HepG2 (cell line): Measurements from ENCODE around the gene MAPK6. TPM values are rescaled to one million over a fixed set of nuclear protein-coding genes. Genes with fewer than 3 reads are reported as not detected.

Experiments used
- ELF4 ChIP-seq: sonication (generic); formaldehyde crosslinking; IDR thresholded peaks from 2 replicates; pipeline ENCODE4 v1.5.0; 2020; ENCODE audit warnings: missing genetic modification reagents, mild to moderate bottlenecking, moderate library complexity, borderline replicate concordance
- FOXJ3 ChIP-seq: sonication (generic); formaldehyde crosslinking; IDR thresholded peaks from 2 replicates; pipeline ENCODE4 v1.4.0; 2020; ENCODE audit warnings: missing genetic modification reagents, mild to moderate bottlenecking, borderline replicate concordance
- FOXP4 ChIP-seq: sonication (generic); formaldehyde crosslinking; IDR thresholded peaks from 2 replicates; pipeline ENCODE4 v1.4.0; 2020; ENCODE audit warnings: missing genetic modification reagents
- HNF4A ChIP-seq: sonication (generic); formaldehyde crosslinking; IDR thresholded peaks from 2 replicates; pipeline ENCODE4 v1.4.0; 2020; ENCODE audit warnings: missing genetic modification reagents
- MAFG ChIP-seq: sonication (generic); formaldehyde crosslinking; IDR thresholded peaks from 2 replicates; pipeline ENCODE4 v1.5.1; 2020; ENCODE audit warnings: mild to moderate bottlenecking, missing genetic modification reagents
- MAZ ChIP-seq, 2 experiments: sonication (generic) in 1 of 2; formaldehyde crosslinking in 1 of 2; IDR thresholded peaks; 2 replicates each; pipeline versions ENCODE4 v1.5.0 to v1.6.1; 2012 to 2020; ENCODE audit warnings: low read depth in 2 of 2, mild to moderate bottlenecking in 2 of 2, borderline replicate concordance in 1 of 2, improper control_type of control experiment in 1 of 2, low read length in 1 of 2, missing genetic modification reagents in 1 of 2, moderate library complexity in 1 of 2
- MED13 ChIP-seq: sonication (generic); formaldehyde crosslinking; IDR thresholded peaks from 2 replicates; pipeline ENCODE4 v1.5.0; 2020; ENCODE audit warnings: missing genetic modification reagents
- MEF2D ChIP-seq: sonication (generic); formaldehyde crosslinking; IDR thresholded peaks from 2 replicates; pipeline ENCODE4 v1.5.1; 2020; ENCODE audit warnings: mild to moderate bottlenecking, missing genetic modification reagents
- NCOR1 ChIP-seq: fragments of 200-600 bp; sonication (generic); IDR thresholded peaks from 2 replicates; pipeline ENCODE4 v1.7.0; 2017; ENCODE audit warnings: antibody characterized with exemption, low read length, borderline replicate concordance
- RNF2 ChIP-seq: fragments of 450-650 bp; conservative IDR thresholded peaks from 2 replicates; pipeline ENCODE4 v1.6.1; 2016; ENCODE audit warnings: low read depth
- SALL2 ChIP-seq: sonication (generic); formaldehyde crosslinking; IDR thresholded peaks from 2 replicates; pipeline ENCODE4 v1.8.1; 2023; ENCODE audit warnings: mild to moderate bottlenecking, missing genetic modification reagents, inconsistent platforms
- SIN3A ChIP-seq: IDR thresholded peaks from 2 replicates; pipeline ENCODE4 v1.6.1; 2011; ENCODE audit warnings: low read depth, mild to moderate bottlenecking, control low read depth, low read length, borderline replicate concordance
- SIX1 ChIP-seq: sonication (generic); formaldehyde crosslinking; IDR thresholded peaks from 2 replicates; pipeline ENCODE4 v1.4.0; 2020; ENCODE audit warnings: missing genetic modification reagents, borderline replicate concordance
- THAP11 ChIP-seq: IDR thresholded peaks from 2 replicates; pipeline ENCODE4 v1.6.1; 2016; ENCODE audit warnings: missing biosample characterization, missing genetic modification reagents
- YEATS2 ChIP-seq: sonication (generic); formaldehyde crosslinking; IDR thresholded peaks from 2 replicates; pipeline ENCODE4 v1.4.0; 2020; ENCODE audit warnings: missing genetic modification reagents, borderline replicate concordance
- ZFP1 ChIP-seq: IDR thresholded peaks from 2 replicates; pipeline ENCODE4 v1.6.1; 2016
- ZKSCAN8 ChIP-seq: IDR thresholded peaks from 2 replicates; pipeline ENCODE4 v1.6.1; 2016; ENCODE audit warnings: borderline replicate concordance, missing genetic modification reagents, missing compliant biosample characterization
- ZMAT3 ChIP-seq: sonication (generic); formaldehyde crosslinking; conservative IDR thresholded peaks from 2 replicates; pipeline ENCODE4 v1.7.0; 2021; ENCODE audit warnings: missing genetic modification reagents
- ZNF44 ChIP-seq: sonication (generic); formaldehyde crosslinking; IDR thresholded peaks from 2 replicates; pipeline ENCODE4 v1.5.1; 2020; ENCODE audit warnings: mild to moderate bottlenecking, missing genetic modification reagents
- ZNF766 ChIP-seq: sonication (generic); formaldehyde crosslinking; IDR thresholded peaks from 2 replicates; pipeline ENCODE4 v1.5.0; 2020; ENCODE audit warnings: missing genetic modification reagents, borderline replicate concordance
- polyA plus RNA-seq, 8 experiments: library from polyadenylated mRNA; depleted of rRNA in 3 of 8; stranded (reverse) in 7 of 8; unstranded in 1 of 8; fragments of >200 nt; fragmentation: Illumina TruSeq in 4 of 8; extraction: Trizol in 4 of 8; gene quantifications; 2 replicates each; pipeline versions ENCODE4 v1.2.1 to v1.2.3, GENCODE V29; 2011 to 2016; ENCODE audit warnings: low read depth in 4 of 8, missing spikeins in 1 of 8, mixed read lengths in 1 of 8; ENCODE audit not compliant: insufficient read depth in 1 of 8
- total RNA-seq, 5 experiments: library from RNA; depleted of rRNA; stranded (reverse); fragments of >200 nt; fragmentation: Illumina TruSeq; extraction: Trizol; gene quantifications; 2 replicates each; pipeline ENCODE4 v1.2.3, GENCODE V29; 2016; ENCODE audit warnings: low read depth in 1 of 5
- TF ChIP-seq, protein P1 (sequence below): sonication (generic); formaldehyde crosslinking; IDR thresholded peaks from 2 replicates; pipeline ENCODE4 v1.9.0; 2021; ENCODE audit warnings: missing genetic modification reagents, mild to moderate bottlenecking, borderline replicate concordance
- TF ChIP-seq, protein P2 (sequence below): sonication (generic); formaldehyde crosslinking; IDR thresholded peaks from 2 replicates; pipeline ENCODE4 v1.4.0; 2020; ENCODE audit warnings: missing genetic modification reagents, mild to moderate bottlenecking, borderline replicate concordance
- TF ChIP-seq, protein P3 (sequence below): sonication (generic); formaldehyde crosslinking; IDR thresholded peaks from 2 replicates; pipeline ENCODE4 v1.4.0; 2020; ENCODE audit warnings: missing genetic modification reagents

Gene MAPK6
- total and polyA plus RNA-seq, 2 of the 13 experiments (the other 11 are each of a cell fraction or from before 2014, with no cell fraction given): 89.5 to 99.7 TPM

DNA sequence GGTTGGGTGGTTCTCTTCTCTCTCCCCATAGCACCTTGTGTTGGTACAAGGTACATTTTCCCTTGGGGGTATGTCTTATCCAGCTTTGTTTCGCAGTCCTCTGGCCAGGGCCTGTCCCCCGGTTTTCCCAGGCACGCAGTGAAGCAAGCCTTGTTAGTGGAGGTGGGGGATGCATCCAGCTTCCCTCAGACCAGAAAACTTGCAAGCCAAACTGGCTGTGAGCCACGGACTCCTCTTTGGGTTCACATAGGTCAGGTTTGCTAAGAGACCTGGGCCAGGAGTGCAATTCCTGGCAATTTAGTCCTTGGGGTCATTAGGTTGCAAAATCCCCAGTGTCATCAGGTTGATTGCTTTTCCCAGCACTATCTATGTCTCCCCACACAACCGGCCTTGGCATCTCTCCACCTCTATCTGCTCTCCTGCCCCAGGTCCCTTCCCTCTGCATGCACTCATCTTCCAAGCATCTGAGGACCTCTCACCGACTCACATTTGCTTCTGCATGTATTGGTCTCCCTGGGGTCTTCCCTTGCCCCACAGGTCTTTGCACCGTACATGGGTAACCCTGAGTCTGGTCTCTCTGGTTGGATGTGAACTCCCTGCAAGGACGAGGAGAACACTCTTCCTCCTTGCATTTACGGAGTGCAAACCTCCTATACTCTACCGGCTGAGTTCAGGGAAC, 59.3 kb downstream of the MAPK6 start (continued):
- TF ChIP-seq SIN3A: no peak
- no peak for TF ChIP-seq ZNF44
- no peak for TF ChIP-seq ELF4 (CRISPR knock-in tag)
- TF ChIP-seq MED13 (CRISPR knock-in tag): no peak
- TF ChIP-seq ZFP1: no peak
- peak; percentile 80 for TF ChIP-seq FOXP4
- TF ChIP-seq SIX1 (CRISPR knock-in tag): peak; percentile 65
- TF ChIP-seq, protein P1, sequence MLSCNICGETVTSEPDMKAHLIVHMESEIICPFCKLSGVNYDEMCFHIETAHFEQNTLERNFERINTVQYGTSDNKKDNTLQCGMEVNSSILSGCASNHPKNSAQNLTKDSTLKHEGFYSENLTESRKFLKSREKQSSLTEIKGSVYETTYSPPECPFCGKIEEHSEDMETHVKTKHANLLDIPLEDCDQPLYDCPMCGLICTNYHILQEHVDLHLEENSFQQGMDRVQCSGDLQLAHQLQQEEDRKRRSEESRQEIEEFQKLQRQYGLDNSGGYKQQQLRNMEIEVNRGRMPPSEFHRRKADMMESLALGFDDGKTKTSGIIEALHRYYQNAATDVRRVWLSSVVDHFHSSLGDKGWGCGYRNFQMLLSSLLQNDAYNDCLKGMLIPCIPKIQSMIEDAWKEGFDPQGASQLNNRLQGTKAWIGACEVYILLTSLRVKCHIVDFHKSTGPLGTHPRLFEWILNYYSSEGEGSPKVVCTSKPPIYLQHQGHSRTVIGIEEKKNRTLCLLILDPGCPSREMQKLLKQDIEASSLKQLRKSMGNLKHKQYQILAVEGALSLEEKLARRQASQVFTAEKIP (CRISPR knock-in tag): no peak
- TF ChIP-seq SALL2 (CRISPR knock-in tag): peak; percentile 41; the same call in 1 of the 2 replicates
- TF ChIP-seq, protein P2, sequence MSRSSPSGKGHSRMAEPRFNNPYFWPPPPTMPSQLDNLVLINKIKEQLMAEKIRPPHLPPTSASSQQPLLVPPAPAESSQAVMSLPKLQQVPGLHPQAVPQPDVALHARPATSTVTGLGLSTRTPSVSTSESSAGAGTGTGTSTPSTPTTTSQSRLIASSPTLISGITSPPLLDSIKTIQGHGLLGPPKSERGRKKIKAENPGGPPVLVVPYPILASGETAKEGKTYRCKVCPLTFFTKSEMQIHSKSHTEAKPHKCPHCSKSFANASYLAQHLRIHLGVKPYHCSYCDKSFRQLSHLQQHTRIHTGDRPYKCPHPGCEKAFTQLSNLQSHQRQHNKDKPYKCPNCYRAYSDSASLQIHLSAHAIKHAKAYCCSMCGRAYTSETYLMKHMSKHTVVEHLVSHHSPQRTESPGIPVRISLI (CRISPR knock-in tag): no peak
- TF ChIP-seq MAFG (CRISPR knock-in tag): no peak
- TF ChIP-seq, protein P3, sequence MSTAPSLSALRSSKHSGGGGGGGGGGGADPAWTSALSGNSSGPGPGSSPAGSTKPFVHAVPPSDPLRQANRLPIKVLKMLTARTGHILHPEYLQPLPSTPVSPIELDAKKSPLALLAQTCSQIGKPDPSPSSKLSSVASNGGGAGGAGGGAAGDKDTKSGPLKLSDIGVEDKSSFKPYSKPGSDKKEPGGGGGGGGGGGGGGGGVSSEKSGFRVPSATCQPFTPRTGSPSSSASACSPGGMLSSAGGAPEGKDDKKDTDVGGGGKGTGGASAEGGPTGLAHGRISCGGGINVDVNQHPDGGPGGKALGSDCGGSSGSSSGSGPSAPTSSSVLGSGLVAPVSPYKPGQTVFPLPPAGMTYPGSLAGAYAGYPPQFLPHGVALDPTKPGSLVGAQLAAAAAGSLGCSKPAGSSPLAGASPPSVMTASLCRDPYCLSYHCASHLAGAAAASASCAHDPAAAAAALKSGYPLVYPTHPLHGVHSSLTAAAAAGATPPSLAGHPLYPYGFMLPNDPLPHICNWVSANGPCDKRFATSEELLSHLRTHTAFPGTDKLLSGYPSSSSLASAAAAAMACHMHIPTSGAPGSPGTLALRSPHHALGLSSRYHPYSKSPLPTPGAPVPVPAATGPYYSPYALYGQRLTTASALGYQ (CRISPR knock-in tag): 0 out of 2 replicates have a peak, but pooled peaks have one; percentile 15
- TF ChIP-seq THAP11 (CRISPR knock-in tag): 0 out of 2 replicates have a peak, but pooled peaks have one; percentile 16
- TF ChIP-seq YEATS2 (CRISPR knock-in tag): no peak
- TF ChIP-seq ZMAT3 (CRISPR knock-in tag): no peak
- TF ChIP-seq HNF4A (CRISPR knock-in tag): peak; percentile 90
- no peak for TF ChIP-seq ZKSCAN8 (CRISPR knock-in tag)
- no peak for TF ChIP-seq ZNF766 (CRISPR knock-in tag)
- TF ChIP-seq NCOR1: peak; percentile 54; the same call in 1 of the 2 replicates
- peak; percentile 38; the same call in 1 of the 2 replicates for TF ChIP-seq FOXJ3
- no peak for TF ChIP-seq MAZ (IDR thresholded peaks at IDR 0.05; ENCODE audit: borderline replicate concordance, low read depth, low read length)
- no peak for TF ChIP-seq MAZ (CRISPR knock-in tag; IDR thresholded peaks at IDR 0.05; ENCODE audit: low read depth)
- no peak for TF ChIP-seq RNF2
- TF ChIP-seq MEF2D (CRISPR knock-in tag): peak; percentile 39; the same call in 1 of the 2 replicates
